GM18511 (cell line): ENCODE measurements around the gene STXBP1.

Experiments
- ATAC-seq: cut with Tn5 transposase; IDR thresholded peaks from one replicate; pipeline ENCODE4 v1.9.1; 2021; ENCODE audit warnings: mild to moderate bottlenecking, moderate library complexity; ENCODE audit not compliant: unreplicated experiment

Gene STXBP1

GRCh38 chr9:127611899-127612790 lies at the start of gene STXBP1:
TSS of gene STXBP1 (plus strand) at chr9:127612277. CDS start at chr9:127612404, 127 bp downstream.
- ATAC-seq: peak; percentile 87

- ATAC-seq: no peak
Observed at GRCh38 chr9:127562279-127562796, 49.7 kb upstream of the STXBP1 start.

- ATAC-seq: no peak
Observed at GRCh38 chr9:127562841-127563401, 49.2 kb upstream of the STXBP1 start.

GRCh38 chr9:127563579-127563978 lies 48.5 kb upstream of the STXBP1 start:
- no peak for ATAC-seq

- ATAC-seq: no peak
Observed at GRCh38 chr9:127565231-127565630, 46.8 kb upstream of the STXBP1 start.

- ATAC-seq: no peak
Observed at GRCh38 chr9:127566351-127567001, 45.6 kb upstream of the STXBP1 start.

GRCh38 chr9:127567035-127567729 lies 44.9 kb upstream of the STXBP1 start:
- ATAC-seq: no peak

GRCh38 chr9:127567730-127568617 lies 44.1 kb upstream of the STXBP1 start:
- ATAC-seq: no peak

- peak; percentile 29 for ATAC-seq
Observed at GRCh38 chr9:127568618-127568970, 43.5 kb upstream of the STXBP1 start.

GRCh38 chr9:127568971-127569885 lies 42.8 kb upstream of the STXBP1 start:
- peak; percentile 65 for ATAC-seq

GRCh38 chr9:127569886-127570401 lies 42.1 kb upstream of the STXBP1 start:
- no peak for ATAC-seq

- no peak for ATAC-seq
Observed at GRCh38 chr9:127570533-127571111, 41.5 kb upstream of the STXBP1 start.

- ATAC-seq: no peak
Observed at GRCh38 chr9:127571971-127572370, 40.1 kb upstream of the STXBP1 start.

- ATAC-seq: no peak
Observed at GRCh38 chr9:127572961-127573721, 38.9 kb upstream of the STXBP1 start.

- ATAC-seq: no peak
Observed at GRCh38 chr9:127574072-127574993, 37.7 kb upstream of the STXBP1 start.

GRCh38 chr9:127575875-127576778 lies 36.0 kb upstream of the STXBP1 start:
- ATAC-seq: no peak
